Esophagus squamous epithelium (tissue), 4 donors: ENCODE measurements around the gene LYRM1.

Experiments
- CTCF ChIP-seq, 6 experiments: fragments of 450-650 bp in 4 of 6; fragments of 200-600 bp in 2 of 6; sonication (generic) in 2 of 6; IDR thresholded peaks; one replicate each; pipeline ENCODE4 v1.5.1; 2016 to 2019; ENCODE audit warnings: antibody characterized with exemption in 6 of 6, mild to moderate bottlenecking in 4 of 6, moderate library complexity in 4 of 6
- POLR2A ChIP-seq, 4 donors: fragments of 450-650 bp; IDR thresholded peaks; one replicate each; pipeline ENCODE4 v1.6.1; 2017; ENCODE audit warnings: antibody characterized with exemption in 4 of 4, mild to moderate bottlenecking in 4 of 4, moderate library complexity in 3 of 4

GRCh38 chr16:20853143-20853542 lies 47.4 kb upstream of the LYRM1 start:
- TF ChIP-seq POLR2A (IDR thresholded peaks at IDR 0.05) (no peak), CTCF (IDR thresholded peaks at IDR 0.05) (no peak)
